BLaER1 treated with 17β-estradiol and CSF1 and Interleukin-3, amounts not matched to agents 10 nM and 100 nM (cell line): Measurements from ENCODE around the gene UBE2QL1.

Experiments
- H3K27ac ChIP-seq, 11 experiments: shearing (Covaris generic); formaldehyde crosslinking; 2 replicates each; pipeline ENCODE4 v1.8.1; 2022
- H3K27me3 ChIP-seq, 11 experiments: shearing (Covaris generic); formaldehyde crosslinking; 2 replicates each; pipeline ENCODE4 v1.8.1; 2022
- H3K36me3 ChIP-seq, 11 experiments: shearing (Covaris generic); formaldehyde crosslinking; 2 replicates each; pipeline ENCODE4 v1.8.1; 2022
- H3K4me1 ChIP-seq, 10 experiments: shearing (Covaris generic); formaldehyde crosslinking; 2 replicates each; pipeline ENCODE4 v1.8.1; 2022
- H3K4me2 ChIP-seq, 11 experiments: shearing (Covaris generic); formaldehyde crosslinking; 2 replicates each; pipeline ENCODE4 v1.8.1; 2022
- H3K4me3 ChIP-seq, 10 experiments: shearing (Covaris generic); formaldehyde crosslinking; 2 replicates each; pipeline ENCODE4 v1.8.1; 2022
- H3K9ac ChIP-seq, 11 experiments: shearing (Covaris generic); formaldehyde crosslinking; 2 replicates each; pipeline ENCODE4 v1.8.1; 2022
- H3K9me3 ChIP-seq, 11 experiments: shearing (Covaris generic); formaldehyde crosslinking; replicated peaks in 1 of 11; 2 replicates each; pipeline ENCODE4 v1.8.1; 2022
- H4K20me1 ChIP-seq, 11 experiments: shearing (Covaris generic); formaldehyde crosslinking; 2 replicates each; pipeline ENCODE4 v1.8.1; 2022
- Cebpa-rat ChIP-seq, 11 experiments: shearing (Covaris generic); IDR thresholded peaks; 2 replicates each; pipeline ENCODE4 v1.8.1; 2022

Gene UBE2QL1

DNA sequence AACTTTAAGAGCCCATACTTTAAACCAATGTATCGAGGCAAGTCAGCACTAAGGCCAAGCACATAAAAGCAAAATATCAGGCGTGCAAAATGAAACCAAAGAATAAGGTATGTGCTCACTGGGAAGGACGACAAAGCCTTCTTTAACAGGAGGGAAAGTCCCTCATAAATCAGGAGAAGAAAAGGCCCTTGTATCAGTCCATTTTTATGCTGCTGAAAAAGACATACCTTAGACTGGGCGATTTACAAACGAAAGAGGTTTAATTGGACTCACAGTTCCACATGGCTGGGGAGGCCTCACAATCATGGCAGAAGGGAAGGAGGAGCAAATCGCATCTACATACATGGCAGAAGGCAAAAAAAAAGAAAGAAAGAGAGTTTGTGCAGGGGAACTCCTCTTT is 68.9 kb downstream of the UBE2QL1 start:
- H3K27ac ChIP-seq, result no peak overlapping the region
- H3K4me1 ChIP-seq, result peaks cover 0 to 8% (median 4%) of the 10 kb centered on the region in 10 experiments; a peak in 6 of 20 replicates
- no peak overlapping the region for H3K9ac ChIP-seq
- no peaks in the 10 kb centered on the region for H4K20me1 ChIP-seq
- no peak overlapping the region for H3K4me3 ChIP-seq
- no peaks in the 10 kb centered on the region for H3K9me3 ChIP-seq
- TF ChIP-seq Cebpa-rat (IDR thresholded peaks at IDR 0.05), result no peak
- H3K27me3 ChIP-seq, result no peaks in the 10 kb centered on the region
- no peaks in the 10 kb centered on the region for H3K36me3 ChIP-seq
- H3K4me2 ChIP-seq, result no peak overlapping the region

DNA sequence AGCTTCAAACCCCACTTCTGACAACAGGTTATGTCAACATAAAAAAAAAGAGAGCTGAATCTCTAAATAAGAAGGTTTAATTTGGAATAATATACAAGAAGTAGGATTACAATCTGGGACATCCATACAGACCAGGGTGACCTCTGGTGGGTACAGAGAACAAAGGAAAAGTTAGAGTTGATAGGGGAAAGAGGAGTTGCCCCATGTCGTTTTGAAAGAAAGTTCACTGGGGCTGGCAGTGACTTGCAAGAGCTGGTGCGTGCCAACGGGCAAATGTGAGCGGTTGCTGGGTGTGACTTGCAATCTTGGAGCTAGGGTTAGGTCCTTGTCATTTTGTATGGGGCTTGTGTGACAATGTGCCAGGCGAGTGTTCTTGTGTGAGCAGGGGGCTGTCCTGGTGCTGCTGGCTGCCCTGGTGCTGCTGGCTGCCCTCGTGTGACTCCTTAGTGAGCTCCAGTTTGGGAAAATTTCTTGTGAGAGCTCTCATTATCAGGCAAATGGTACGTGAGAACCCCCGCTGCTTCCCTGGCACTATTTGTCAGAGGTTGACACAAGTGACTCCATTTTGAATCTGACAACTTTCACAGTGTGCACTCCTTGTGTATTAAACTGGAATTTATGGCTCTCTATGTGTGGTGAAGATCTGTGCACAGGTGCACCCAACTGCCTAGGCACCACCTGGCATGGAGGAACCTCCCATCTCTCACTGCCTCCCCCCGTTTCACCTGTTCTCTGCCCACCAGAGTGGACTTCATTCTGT is 69.8 kb downstream of the UBE2QL1 start:
- no peaks in the 10 kb centered on the region for H3K9me3 ChIP-seq
- no peaks in the 10 kb centered on the region for H3K27me3 ChIP-seq
- H4K20me1 ChIP-seq, result no peaks in the 10 kb centered on the region
- no peaks in the 10 kb centered on the region for H3K36me3 ChIP-seq
- H3K4me2 ChIP-seq, result no peak overlapping the region
- H3K9ac ChIP-seq, result no peak overlapping the region
- H3K4me1 ChIP-seq, result peaks cover 0 to 8% (median 4%) of the 10 kb centered on the region in 10 experiments; a peak in 6 of 20 replicates
- no peak overlapping the region for H3K4me3 ChIP-seq
- no peak overlapping the region for H3K27ac ChIP-seq
- no peak for TF ChIP-seq Cebpa-rat (IDR thresholded peaks at IDR 0.05)

DNA sequence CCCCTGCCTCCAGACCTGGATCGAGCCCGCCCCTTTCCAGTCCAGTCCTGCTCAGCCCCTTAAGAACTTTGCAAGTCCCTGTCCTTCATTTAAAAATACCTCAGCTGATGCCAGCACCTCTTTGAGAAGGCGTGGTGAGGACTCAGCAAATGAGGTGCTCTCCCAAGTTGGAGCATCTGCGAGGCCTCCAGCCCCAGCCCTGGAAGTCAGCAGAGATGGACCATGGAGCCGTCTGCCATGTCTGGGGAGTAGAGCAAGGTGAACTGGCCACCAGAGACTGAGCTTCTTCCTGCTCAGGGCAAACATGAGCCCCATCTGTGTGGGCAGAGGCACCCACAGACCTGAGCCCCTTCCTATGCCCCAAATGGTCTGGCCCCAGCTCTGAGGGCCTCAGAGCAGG is 71.5 kb downstream of the UBE2QL1 start:
- H3K27me3 ChIP-seq, result no peaks in the 10 kb centered on the region
- no peak overlapping the region for H3K27ac ChIP-seq
- no peak for TF ChIP-seq Cebpa-rat (IDR thresholded peaks at IDR 0.05)
- no peak overlapping the region for H3K4me2 ChIP-seq
- no peak overlapping the region for H3K9ac ChIP-seq
- H4K20me1 ChIP-seq, result no peaks in the 10 kb centered on the region
- H3K4me3 ChIP-seq, result no peak overlapping the region
- H3K36me3 ChIP-seq, result no peaks in the 10 kb centered on the region
- no peaks in the 10 kb centered on the region for H3K9me3 ChIP-seq
- no peaks in the 10 kb centered on the region for H3K4me1 ChIP-seq

DNA sequence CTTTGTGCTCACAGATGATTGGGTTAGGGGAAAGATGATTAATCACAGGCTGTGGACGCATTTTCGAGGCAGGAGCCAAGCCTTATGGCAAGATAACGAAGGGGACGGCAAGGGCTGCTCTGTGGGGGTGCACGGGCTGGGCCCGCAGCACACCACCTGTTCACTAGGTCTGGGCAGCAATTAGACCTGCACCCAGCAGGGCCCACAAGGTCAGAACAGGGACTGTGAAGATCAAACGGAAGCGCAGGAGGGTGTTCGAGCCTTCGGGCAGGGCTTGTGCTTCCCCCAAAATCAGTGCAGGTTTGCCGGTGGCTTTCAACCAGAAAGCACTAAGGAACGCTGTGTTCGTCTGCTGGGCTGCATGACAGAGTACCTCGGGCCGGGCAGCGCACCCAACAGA is 73.7 kb downstream of the UBE2QL1 start:
- H3K27me3 ChIP-seq, result no peaks in the 10 kb centered on the region
- H3K4me2 ChIP-seq, result no peak overlapping the region
- H3K9me3 ChIP-seq, result no peaks in the 10 kb centered on the region
- H3K27ac ChIP-seq, result no peak overlapping the region
- no peak overlapping the region for H3K9ac ChIP-seq
- H4K20me1 ChIP-seq, result no peaks in the 10 kb centered on the region
- H3K4me3 ChIP-seq, result no peak overlapping the region
- no peak for TF ChIP-seq Cebpa-rat (IDR thresholded peaks at IDR 0.05)
- H3K4me1 ChIP-seq, result no peaks in the 10 kb centered on the region
- H3K36me3 ChIP-seq, result no peaks in the 10 kb centered on the region

DNA sequence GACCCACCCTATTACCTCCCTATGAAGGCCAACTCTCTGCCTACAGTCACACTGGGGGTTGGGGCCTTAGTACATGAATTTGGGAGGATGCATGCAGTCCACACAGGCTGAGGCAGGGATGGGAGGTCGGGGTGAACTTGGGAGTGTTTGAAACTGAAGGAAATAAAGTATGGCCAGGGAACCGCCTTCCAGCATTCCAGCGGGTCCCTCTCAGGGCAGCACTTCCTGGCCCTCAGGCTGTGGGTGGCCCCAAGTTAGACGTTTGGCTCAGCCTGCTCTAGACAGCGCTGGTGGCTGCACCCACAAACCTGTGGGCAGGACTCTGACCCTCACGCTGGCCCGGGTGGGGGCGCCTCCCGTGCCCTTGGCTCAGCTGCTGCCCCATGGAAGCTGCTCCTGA is 74.3 kb downstream of the UBE2QL1 start:
- Histone ChIP-seq H3K4me1 (no peaks in the 10 kb centered on the region), H3K9me3 (no peaks in the 10 kb centered on the region), H3K36me3 (no peaks in the 10 kb centered on the region), H3K4me2 (no peak overlapping the region), H3K9ac (no peak overlapping the region), H3K27ac (no peak overlapping the region), H4K20me1 (no peaks in the 10 kb centered on the region), H3K4me3 (no peak overlapping the region), H3K27me3 (no peaks in the 10 kb centered on the region)
- TF ChIP-seq Cebpa-rat (IDR thresholded peaks at IDR 0.05), result no peak

DNA sequence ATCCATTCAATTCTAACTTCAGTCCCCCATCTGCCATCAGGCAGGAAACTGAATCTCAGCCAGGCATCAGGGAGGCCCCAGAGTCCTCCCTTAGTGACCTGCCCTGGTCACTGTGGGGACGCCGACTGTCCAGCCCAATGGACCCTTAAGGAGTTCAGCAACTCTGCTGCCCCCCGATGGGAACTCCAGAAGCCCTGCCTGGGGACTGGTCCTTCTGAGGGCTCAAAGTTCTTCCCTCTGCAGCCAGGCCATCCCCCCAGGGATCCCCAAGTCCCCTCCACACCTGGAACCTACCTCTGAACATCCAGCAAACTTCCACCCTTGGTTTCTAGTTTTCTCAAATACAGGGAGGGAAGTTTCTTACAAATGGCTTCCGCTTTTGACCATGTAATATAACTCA is 76.8 kb downstream of the UBE2QL1 start:
- Histone ChIP-seq H3K4me1 (no peaks in the 10 kb centered on the region), H3K27me3 (no peaks in the 10 kb centered on the region)

DNA sequence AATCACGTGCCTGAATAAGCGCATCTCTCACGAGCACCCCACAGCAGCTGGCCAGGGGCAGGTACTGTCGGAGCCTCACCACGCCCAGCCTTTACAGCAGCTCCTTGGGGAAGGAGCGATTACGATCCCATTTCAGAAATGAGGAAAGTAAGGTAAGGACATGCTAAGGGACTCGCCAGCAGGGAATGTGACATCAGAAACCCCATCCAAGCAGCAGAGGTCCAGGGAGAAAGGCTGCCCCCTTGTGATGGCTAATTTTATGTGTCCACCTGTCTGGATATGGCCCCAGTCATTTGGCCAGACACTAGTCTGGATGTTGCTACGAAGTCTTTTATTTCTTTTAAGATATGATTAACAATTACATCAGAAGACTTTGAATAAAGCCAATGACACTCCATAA is 77.3 kb downstream of the UBE2QL1 start:
- Histone ChIP-seq H3K4me2 (no peak overlapping the region), H3K27me3 (no peaks in the 10 kb centered on the region), H3K27ac (no peak overlapping the region), H3K4me3 (no peak overlapping the region), H3K4me1 (no peaks in the 10 kb centered on the region), H3K9me3 (peaks cover 0 to 6% (median 0%) of the 10 kb centered on the region in 11 experiments; a peak in 2 of 22 replicates), H3K36me3 (no peaks in the 10 kb centered on the region), H3K9ac (no peak overlapping the region), H4K20me1 (no peaks in the 10 kb centered on the region)
- TF ChIP-seq Cebpa-rat (IDR thresholded peaks at IDR 0.05), result no peak

More for the DNA sequence above, 76.8 kb downstream of the UBE2QL1 start:
- Histone ChIP-seq H3K27ac (no peak overlapping the region), H3K4me3 (no peak overlapping the region), H3K36me3 (no peaks in the 10 kb centered on the region), H3K4me2 (no peak overlapping the region), H4K20me1 (no peaks in the 10 kb centered on the region), H3K9me3 (peaks cover 0 to 6% (median 0%) of the 10 kb centered on the region in 11 experiments; a peak in 2 of 22 replicates), H3K9ac (no peak overlapping the region)
- no peak for TF ChIP-seq Cebpa-rat (IDR thresholded peaks at IDR 0.05)

DNA sequence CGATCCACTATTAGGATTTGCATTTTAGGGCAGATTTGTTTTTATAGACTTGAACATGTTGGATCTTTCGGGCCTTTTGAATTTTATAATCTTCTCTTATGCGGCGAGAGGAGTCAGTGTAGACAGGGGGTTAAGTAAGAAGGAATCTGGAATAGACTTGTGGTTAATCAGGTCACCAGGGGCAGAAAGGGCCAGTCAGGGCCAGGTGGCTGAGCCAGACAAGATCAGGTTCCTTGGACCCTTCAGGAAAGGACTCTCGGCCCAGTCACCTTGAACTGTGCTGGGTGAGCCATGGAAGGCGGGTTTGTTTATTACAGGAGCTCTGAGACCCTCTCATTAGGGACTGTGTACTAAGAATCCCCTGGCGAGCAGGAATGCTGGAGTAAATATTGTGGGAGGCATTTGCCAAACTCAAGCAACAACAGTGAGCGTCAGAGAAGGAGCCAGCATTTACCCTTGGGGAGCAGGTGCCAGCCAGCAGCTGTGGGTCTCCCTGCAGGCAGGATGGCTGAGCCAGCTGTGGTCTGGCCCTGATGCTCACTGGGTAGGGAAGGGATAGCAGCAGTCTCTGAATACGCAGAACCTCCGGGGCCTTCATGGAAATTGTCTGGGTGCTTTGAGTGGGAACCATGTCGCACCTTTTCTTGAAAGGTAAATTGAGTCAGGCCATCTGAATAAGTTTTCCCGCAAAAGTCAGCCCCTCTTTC is 79.2 kb downstream of the UBE2QL1 start:
- H3K27me3 ChIP-seq, result no peaks in the 10 kb centered on the region
- H3K4me1 ChIP-seq, result no peaks in the 10 kb centered on the region
- H3K4me2 ChIP-seq, result no peak overlapping the region
- H3K9ac ChIP-seq, result no peak overlapping the region
- no peaks in the 10 kb centered on the region for H3K36me3 ChIP-seq
- H4K20me1 ChIP-seq, result no peaks in the 10 kb centered on the region
- no peak overlapping the region for H3K4me3 ChIP-seq
- H3K9me3 ChIP-seq, result peaks cover 0 to 6% (median 0%) of the 10 kb centered on the region in 11 experiments; a peak in 2 of 22 replicates
- H3K27ac ChIP-seq, result no peak overlapping the region
- no peak for TF ChIP-seq Cebpa-rat (IDR thresholded peaks at IDR 0.05)

DNA sequence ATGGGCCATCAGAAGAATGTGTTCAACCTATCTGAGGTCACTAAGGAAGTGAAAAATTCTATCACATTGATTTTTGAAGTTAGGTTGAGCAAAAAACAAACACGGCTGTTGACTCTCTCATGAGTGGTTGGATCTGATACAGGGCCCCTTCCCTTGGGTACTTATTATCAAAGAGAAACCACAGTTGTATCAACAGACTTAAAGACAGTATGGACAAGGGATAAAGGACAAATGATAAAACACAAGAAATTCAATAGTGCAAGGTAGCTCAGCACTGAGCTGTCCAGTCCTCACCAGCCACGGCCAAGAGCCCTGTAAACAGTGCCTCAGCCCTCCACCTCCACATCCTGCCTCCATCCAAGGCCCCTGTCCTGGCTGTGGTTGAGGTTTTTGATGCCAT is 86.9 kb downstream of the UBE2QL1 start:
- Histone ChIP-seq H3K9me3 (no peaks in the 10 kb centered on the region), H3K9ac (no peak overlapping the region), H3K4me2 (no peak overlapping the region), H3K27me3 (no peaks in the 10 kb centered on the region), H4K20me1 (no peaks in the 10 kb centered on the region), H3K4me1 (no peaks in the 10 kb centered on the region), H3K36me3 (no peaks in the 10 kb centered on the region), H3K27ac (no peak overlapping the region), H3K4me3 (no peak overlapping the region)
- TF ChIP-seq Cebpa-rat (IDR thresholded peaks at IDR 0.05), result no peak

DNA sequence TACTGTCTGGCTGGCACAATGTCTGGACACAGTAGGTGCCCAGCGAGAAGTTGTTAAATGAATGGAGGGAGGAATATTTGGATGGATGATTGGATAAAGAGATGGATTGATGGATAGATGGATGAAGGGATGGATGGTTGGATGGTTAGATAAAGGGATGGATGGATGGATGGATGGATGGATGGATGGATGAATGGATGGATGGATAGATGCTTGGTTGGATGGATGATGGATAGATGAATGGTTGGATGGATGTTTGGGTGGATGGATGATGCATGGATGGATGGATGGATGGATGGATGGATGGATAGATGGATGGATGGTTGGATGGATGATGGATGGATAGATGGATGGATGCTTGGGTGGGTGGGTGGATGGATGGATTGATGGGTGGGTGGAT is 90.4 kb downstream of the UBE2QL1 start:
- H3K27me3 ChIP-seq, result no peaks in the 10 kb centered on the region

More for the DNA sequence above, 90.4 kb downstream of the UBE2QL1 start:
- Histone ChIP-seq H3K4me3 (no peak overlapping the region), H3K27ac (no peak overlapping the region), H3K36me3 (no peaks in the 10 kb centered on the region), H3K9me3 (no peaks in the 10 kb centered on the region), H3K9ac (no peak overlapping the region), H3K4me1 (no peaks in the 10 kb centered on the region), H4K20me1 (no peaks in the 10 kb centered on the region), H3K4me2 (no peak overlapping the region)
- TF ChIP-seq Cebpa-rat (IDR thresholded peaks at IDR 0.05), result no peak
